A673 (cell line): ENCODE results near the gene TGM6. TPM values are rescaled to one million over a fixed set of nuclear protein-coding genes. Genes with fewer than 3 reads are reported as not detected.

Experiments used
- BruUV-seq: library from RNA; stranded (reverse); fragments of 400-500 nt; replicated peaks from 2 replicates; lab custom pipeline; 2021; lab: Mats Ljungman, UMichigan
- CTCF ChIA-PET: fragments of 300-600 bp; sonication (Branson Sonifier 250); formaldehyde crosslinking; loops from one replicate; lab custom pipeline; 2022; ENCODE audit warnings: antibody characterized with exemption; lab: Charles Lee
- POLR2A ChIA-PET: fragments of 300-600 bp; sonication (Branson Sonifier 250); formaldehyde crosslinking; loops from one replicate; lab custom pipeline; 2022; ENCODE audit warnings: antibody characterized with exemption; ENCODE audit not compliant: low non-redundant PET; lab: Charles Lee
- DNase-seq: peaks from one replicate; pipeline ENCODE4 v3.0.0-alpha.2; 2015; ENCODE audit warnings: low spot score
- H3K27ac ChIP-seq: fragments of 200-600 bp; sonication (generic); 2 replicates; pipeline ENCODE4 v1.5.1; 2016; ENCODE audit warnings: mixed run types, low read depth, mild to moderate bottlenecking, mixed read lengths, antibody characterized with exemption, low read length; ENCODE audit not compliant: poor library complexity, severe bottlenecking
- H3K27me3 ChIP-seq: fragments of 200-600 bp; sonication (generic); replicated peaks from 2 replicates; pipeline ENCODE4 v1.6.1; 2017; ENCODE audit warnings: mixed run types, low read depth, mild to moderate bottlenecking, mixed read lengths, antibody characterized with exemption, low read length; ENCODE audit not compliant: insufficient read depth, poor library complexity
- H3K36me3 ChIP-seq: fragments of 200-600 bp; sonication (generic); 2 replicates; pipeline ENCODE4 v1.6.1; 2016; ENCODE audit warnings: mixed run types, mild to moderate bottlenecking, mixed read lengths, antibody characterized with exemption, low read length; ENCODE audit not compliant: insufficient read depth, poor library complexity, severe bottlenecking
- H3K4me1 ChIP-seq: fragments of 200-600 bp; sonication (generic); 2 replicates; pipeline ENCODE4 v1.6.1; 2017; ENCODE audit warnings: mixed run types, mild to moderate bottlenecking, mixed read lengths, antibody characterized with exemption, low read length; ENCODE audit not compliant: insufficient read depth, poor library complexity, severe bottlenecking
- H3K4me3 ChIP-seq: fragments of 200-600 bp; sonication (generic); 2 replicates; pipeline ENCODE4 v1.5.1; 2016; ENCODE audit warnings: low read depth, mixed run types, mild to moderate bottlenecking, mixed read lengths, low read length; ENCODE audit not compliant: poor library complexity, severe bottlenecking
- H3K9me3 ChIP-seq: fragments of 200-600 bp; sonication (generic); 2 replicates; pipeline ENCODE4 v1.6.1; 2016; ENCODE audit warnings: mixed run types, low read depth, mild to moderate bottlenecking, mixed read lengths, antibody characterized with exemption, low read length; ENCODE audit not compliant: poor library complexity, severe bottlenecking
- EZH2 ChIP-seq: fragments of 200-600 bp; sonication (generic); IDR thresholded peaks from 2 replicates; pipeline ENCODE4 v1.6.1; 2017; ENCODE audit warnings: borderline replicate concordance, low read depth, mild to moderate bottlenecking, mixed read lengths, antibody characterized with exemption, low read length; ENCODE audit not compliant: poor library complexity, severe bottlenecking
- intact Hi-C: fragments of 100-400 bp; cut with micrococcal nuclease; formaldehyde crosslinking; loops from one replicate; pipeline ENCODE4 v1.10.0; 2022; ENCODE audit not compliant: unreplicated experiment
- total RNA-seq: library from RNA; stranded (reverse); gene quantifications from 2 replicates; pipeline ENCODE4 v1.2.3, GENCODE V29; 2021
- TF ChIP-seq, protein P1 (sequence below): fragments of 300-800, 200-600 bp; sonication (generic); conservative IDR thresholded peaks from 2 replicates; pipeline ENCODE4 v1.5.1; 2017; ENCODE audit warnings: low read depth, mild to moderate bottlenecking, antibody characterized with exemption, low read length, moderate library complexity, mixed read lengths

The TGM6 gene
- total RNA-seq, 1 experiment from 2014 or later: not detected

DNA sequence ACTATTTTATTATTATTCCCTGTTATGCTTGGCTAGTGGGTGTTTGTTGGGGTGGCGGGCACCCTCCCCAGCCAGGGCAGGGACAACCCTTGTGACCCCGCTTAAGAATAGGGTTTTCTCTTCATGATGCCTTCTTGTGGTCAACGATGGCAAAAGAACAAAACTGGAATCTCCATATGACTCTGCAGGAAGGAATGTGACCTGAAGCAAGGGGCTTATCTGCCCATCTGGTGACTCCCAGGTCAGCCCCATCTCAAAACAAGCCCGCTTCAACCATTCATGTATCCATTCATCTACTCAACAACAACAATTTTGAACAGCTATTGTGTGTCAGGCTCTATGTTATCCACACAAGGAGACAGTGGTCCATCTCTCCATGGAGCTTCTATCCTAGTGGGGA, 30.9 kb upstream of the TGM6 start:
- ChIA-PET POLR2A (no interaction called here), CTCF (no interaction called here)
- BruUV-seq: no TSS peak
- Histone ChIP-seq H3K4me1 (no peaks in the 10 kb centered on the region), H3K36me3 (no peaks in the 10 kb centered on the region), H3K27ac (no peak overlapping the region), H3K27me3 (peaks cover 7% of the 10 kb centered on the region), H3K9me3 (no peaks in the 10 kb centered on the region), H3K4me3 (no peak overlapping the region)
- no peak for TF ChIP-seq EZH2
- TF ChIP-seq, protein P1, sequence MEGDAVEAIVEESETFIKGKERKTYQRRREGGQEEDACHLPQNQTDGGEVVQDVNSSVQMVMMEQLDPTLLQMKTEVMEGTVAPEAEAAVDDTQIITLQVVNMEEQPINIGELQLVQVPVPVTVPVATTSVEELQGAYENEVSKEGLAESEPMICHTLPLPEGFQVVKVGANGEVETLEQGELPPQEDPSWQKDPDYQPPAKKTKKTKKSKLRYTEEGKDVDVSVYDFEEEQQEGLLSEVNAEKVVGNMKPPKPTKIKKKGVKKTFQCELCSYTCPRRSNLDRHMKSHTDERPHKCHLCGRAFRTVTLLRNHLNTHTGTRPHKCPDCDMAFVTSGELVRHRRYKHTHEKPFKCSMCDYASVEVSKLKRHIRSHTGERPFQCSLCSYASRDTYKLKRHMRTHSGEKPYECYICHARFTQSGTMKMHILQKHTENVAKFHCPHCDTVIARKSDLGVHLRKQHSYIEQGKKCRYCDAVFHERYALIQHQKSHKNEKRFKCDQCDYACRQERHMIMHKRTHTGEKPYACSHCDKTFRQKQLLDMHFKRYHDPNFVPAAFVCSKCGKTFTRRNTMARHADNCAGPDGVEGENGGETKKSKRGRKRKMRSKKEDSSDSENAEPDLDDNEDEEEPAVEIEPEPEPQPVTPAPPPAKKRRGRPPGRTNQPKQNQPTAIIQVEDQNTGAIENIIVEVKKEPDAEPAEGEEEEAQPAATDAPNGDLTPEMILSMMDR: no peak
- DNase-seq: no peak
- intact Hi-C loops: no loop called here

DNA sequence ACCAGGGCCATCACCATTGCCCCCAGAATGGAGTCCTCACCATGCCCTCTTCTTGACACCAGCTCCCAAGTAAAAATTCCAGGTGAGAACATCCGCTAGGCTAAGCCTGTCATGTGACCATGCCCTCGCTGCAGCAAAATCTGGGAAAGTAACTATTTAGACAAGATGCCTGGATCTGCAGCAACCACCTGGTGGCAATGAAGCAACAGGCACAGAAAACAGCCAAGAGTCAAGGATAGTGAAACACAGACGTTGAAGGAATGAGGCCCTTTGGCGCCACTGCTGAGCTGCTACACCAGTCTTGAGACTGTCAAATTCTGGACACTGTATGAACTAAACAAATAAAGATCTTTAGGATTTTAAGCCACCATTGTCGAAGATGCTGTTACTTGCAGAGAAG, 30.1 kb upstream of the TGM6 start:
- CTCF ChIA-PET: no interaction called here
- intact Hi-C loops: no loop called here

DNA sequence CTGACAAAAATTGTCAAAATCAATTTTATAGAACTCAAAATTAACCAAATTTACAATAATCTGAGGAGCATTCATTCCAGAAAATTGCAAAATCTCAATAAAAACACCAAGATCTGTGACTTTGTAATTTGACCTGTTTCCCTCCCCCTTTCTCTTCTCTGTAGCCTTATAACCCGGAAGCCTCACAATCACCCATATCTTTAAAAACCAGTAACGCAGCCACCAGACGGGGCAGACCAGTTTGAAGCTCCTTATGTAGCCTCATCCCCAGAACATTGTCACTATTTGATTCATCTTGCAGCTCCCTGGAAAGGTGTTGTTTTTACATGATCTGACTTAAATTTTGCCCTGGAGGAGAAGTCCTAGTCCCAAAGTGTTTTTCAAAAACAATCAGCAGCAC, 27.5 kb upstream of the TGM6 start:
- Histone ChIP-seq H3K27ac (no peak overlapping the region), H3K4me1 (no peaks in the 10 kb centered on the region), H3K4me3 (no peak overlapping the region), H3K27me3 (peaks cover 12% of the 10 kb centered on the region), H3K36me3 (no peaks in the 10 kb centered on the region), H3K9me3 (no peaks in the 10 kb centered on the region)
- intact Hi-C loops: no loop called here
- TF ChIP-seq, protein P1: no peak
- TF ChIP-seq EZH2: no peak
- CTCF ChIA-PET: no interaction called here
- DNase-seq: no peak
- POLR2A ChIA-PET: no interaction called here
- no TSS peak for BruUV-seq

More for the DNA sequence above, 30.1 kb upstream of the TGM6 start:
- TF ChIP-seq, protein P1: no peak
- TF ChIP-seq EZH2: no peak
- Histone ChIP-seq H3K9me3 (no peaks in the 10 kb centered on the region), H3K36me3 (no peaks in the 10 kb centered on the region), H3K4me1 (no peaks in the 10 kb centered on the region), H3K27ac (no peak overlapping the region), H3K27me3 (peaks cover 10% of the 10 kb centered on the region), H3K4me3 (no peak overlapping the region)
- POLR2A ChIA-PET: no interaction called here
- no peak for DNase-seq
- no TSS peak for BruUV-seq
